NCI-H128 (cell line): ENCODE measurements around the gene BSG.
"Not testable (repeated sequence)": the region's sequence is repeated elsewhere in the genome, so short reads cannot be mapped to it uniquely, and the experiment has no call there.

Source experiments
- DNase-seq: peaks from one replicate; lab custom pipeline; 2025; ENCODE audit not compliant: unreplicated experiment; lab: John Stamatoyannopoulos, UW

The BSG gene

GRCh38 chr19:602391-603301 lies 30.2 kb downstream of the BSG start:
- no peak for DNase-seq

GRCh38 chr19:603302-603639 lies 30.9 kb downstream of the BSG start:
- not testable (repeated sequence) for DNase-seq

GRCh38 chr19:603779-604178 lies 31.4 kb downstream of the BSG start:
- DNase-seq, result not testable (repeated sequence)

GRCh38 chr19:604355-604754 lies 32.0 kb downstream of the BSG start:
- no peak for DNase-seq

- not testable (repeated sequence) for DNase-seq
These were observed 32.9 kb downstream of the BSG start for GRCh38 chr19:605061-605971.

- no peak for DNase-seq
These were observed 35.1 kb downstream of the BSG start for GRCh38 chr19:607301-608154.

GRCh38 chr19:608155-609003 lies 36.0 kb downstream of the BSG start:
- no peak for DNase-seq

GRCh38 chr19:609004-609346 lies 36.6 kb downstream of the BSG start:
- no peak for DNase-seq

GRCh38 chr19:610071-610800 lies 37.8 kb downstream of the BSG start:
- DNase-seq, result no peak

GRCh38 chr19:610801-611480 lies 38.5 kb downstream of the BSG start:
- DNase-seq, result no peak

GRCh38 chr19:611481-611868 lies 39.1 kb downstream of the BSG start:
- DNase-seq, result no peak

- no peak for DNase-seq
These were observed 40.5 kb downstream of the BSG start for GRCh38 chr19:612941-613340.

- no peak for DNase-seq
These were observed 41.6 kb downstream of the BSG start for GRCh38 chr19:613732-614567.

GRCh38 chr19:615619-616018 lies 43.2 kb downstream of the BSG start:
- DNase-seq, result no peak

GRCh38 chr19:616062-616700 lies 43.8 kb downstream of the BSG start:
- DNase-seq, result no peak

- DNase-seq, result no peak
These were observed 44.5 kb downstream of the BSG start for GRCh38 chr19:616747-617526.
